Panc1 (cell line): ENCODE data around the gene INPP5E. TPM values are rescaled to one million over a fixed set of nuclear protein-coding genes. Genes with fewer than 3 reads are reported as not detected.

Experiments used
- ATAC-seq: fragments of 200-7000 bp; cut with Tn5 transposase; 2 replicates; pipeline ENCODE4 v1.9.1; 2020; ENCODE audit warnings: mild to moderate bottlenecking, moderate library complexity
- BruUV-seq: library from RNA; stranded (reverse); fragments of 400-500 nt; replicated peaks from 2 replicates; lab custom pipeline; 2021; lab: Mats Ljungman, UMichigan
- CTCF ChIA-PET: fragments of 300-600 bp; sonication (Branson Sonifier 250); formaldehyde crosslinking; loops from one replicate; lab custom pipeline; 2022; ENCODE audit warnings: antibody characterized with exemption; lab: Charles Lee
- POLR2A ChIA-PET: fragments of 300-600 bp; sonication (Branson Sonifier 250); formaldehyde crosslinking; loops from one replicate; lab custom pipeline; 2022; ENCODE audit warnings: antibody characterized with exemption; lab: Charles Lee
- DNase-seq: peaks from one replicate; pipeline ENCODE4 v3.0.0-alpha.2; 2010; ENCODE audit warnings: low read depth, low spot score
- H3K27ac ChIP-seq: 2 replicates; pipeline ENCODE4 v1.5.1; 2011; ENCODE audit warnings: mild to moderate bottlenecking, low read length, inconsistent platforms
- H3K27me3 ChIP-seq: fragments of 200-500 bp; sonication (Bioruptor generic); 2 replicates; pipeline ENCODE4 v1.6.0; 2014; ENCODE audit warnings: low read length, inconsistent platforms; ENCODE audit not compliant: control insufficient read depth, insufficient read depth
- H3K36me3 ChIP-seq: fragments of 200-500 bp; sonication (Bioruptor generic); 2 replicates; pipeline ENCODE4 v1.5.1; 2014; ENCODE audit warnings: inconsistent platforms, mild to moderate bottlenecking, low read length, moderate library complexity; ENCODE audit not compliant: control insufficient read depth, insufficient read depth
- H3K4me1 ChIP-seq: 2 replicates; pipeline ENCODE4 v1.5.1; 2011; ENCODE audit warnings: inconsistent platforms, mild to moderate bottlenecking, low read length, moderate library complexity; ENCODE audit not compliant: control insufficient read depth, insufficient read depth
- H3K4me3 ChIP-seq, 2 experiments: 2 replicates each; pipeline ENCODE4 v1.5.1; 2011 to 2012; ENCODE audit warnings: low read depth in 2 of 2, low read length in 2 of 2, mild to moderate bottlenecking in 2 of 2, inconsistent platforms in 1 of 2, moderate library complexity in 1 of 2
- H3K9me3 ChIP-seq: fragments of 200-500 bp; sonication (Bioruptor generic); 2 replicates; pipeline ENCODE4 v1.5.1; 2014; ENCODE audit warnings: low read depth, mild to moderate bottlenecking, inconsistent platforms, low read length, moderate library complexity; ENCODE audit not compliant: control insufficient read depth, insufficient read depth
- POLR2AphosphoS5 ChIP-seq: IDR thresholded peaks from 2 replicates; pipeline ENCODE4 v1.6.1; 2012; ENCODE audit warnings: mild to moderate bottlenecking, low read depth, low read length, moderate library complexity
- SIN3A ChIP-seq: IDR thresholded peaks from 2 replicates; pipeline ENCODE4 v1.6.1; 2012; ENCODE audit warnings: low read depth, mild to moderate bottlenecking, low read length, moderate library complexity, borderline replicate concordance; ENCODE audit not compliant: insufficient read depth
- TCF7L2 ChIP-seq: IDR thresholded peaks from 2 replicates; pipeline ENCODE4 v1.6.1; 2011; ENCODE audit warnings: mild to moderate bottlenecking, low read depth, low read length, inconsistent platforms
- in situ Hi-C: cut with HindIII; loops from 2 replicates; pipeline ENCODE4 v1.10.0; 2016; ENCODE audit warnings: low sequenced_read_pairs, low pct_unique_long_range_greater_than_20kb
- intact Hi-C: fragments of 100-400 bp; cut with micrococcal nuclease; formaldehyde crosslinking; loops from one replicate; pipeline ENCODE4 v1.10.0; 2022; ENCODE audit not compliant: unreplicated experiment
- total RNA-seq: library from RNA; stranded (reverse); gene quantifications from one replicate; pipeline ENCODE4 v1.2.1, GENCODE V29; 2021; ENCODE audit not compliant: unreplicated experiment
- TF ChIP-seq, protein P1 (sequence below): fragments of 450-650 bp; IDR thresholded peaks from 2 replicates; pipeline ENCODE4 v1.5.1; 2017; ENCODE audit warnings: mild to moderate bottlenecking
- TF ChIP-seq, protein P2 (sequence below), 2 experiments: IDR thresholded peaks; 2 replicates each; pipeline ENCODE4 v1.6.1; 2011 to 2012; ENCODE audit warnings: low read depth in 2 of 2, control low read depth in 1 of 2, low read length in 1 of 2, mild to moderate bottlenecking in 1 of 2, moderate library complexity in 1 of 2; ENCODE audit not compliant: insufficient read depth in 1 of 2

INPP5E gene
- total RNA-seq, 1 experiment from 2014 or later = 14.1 TPM

GRCh38 chr9:136433849-136434579 is 5.6 kb downstream of the INPP5E start:
- H3K4me1 ChIP-seq = no peaks in the 10 kb centered on the region

DNA sequence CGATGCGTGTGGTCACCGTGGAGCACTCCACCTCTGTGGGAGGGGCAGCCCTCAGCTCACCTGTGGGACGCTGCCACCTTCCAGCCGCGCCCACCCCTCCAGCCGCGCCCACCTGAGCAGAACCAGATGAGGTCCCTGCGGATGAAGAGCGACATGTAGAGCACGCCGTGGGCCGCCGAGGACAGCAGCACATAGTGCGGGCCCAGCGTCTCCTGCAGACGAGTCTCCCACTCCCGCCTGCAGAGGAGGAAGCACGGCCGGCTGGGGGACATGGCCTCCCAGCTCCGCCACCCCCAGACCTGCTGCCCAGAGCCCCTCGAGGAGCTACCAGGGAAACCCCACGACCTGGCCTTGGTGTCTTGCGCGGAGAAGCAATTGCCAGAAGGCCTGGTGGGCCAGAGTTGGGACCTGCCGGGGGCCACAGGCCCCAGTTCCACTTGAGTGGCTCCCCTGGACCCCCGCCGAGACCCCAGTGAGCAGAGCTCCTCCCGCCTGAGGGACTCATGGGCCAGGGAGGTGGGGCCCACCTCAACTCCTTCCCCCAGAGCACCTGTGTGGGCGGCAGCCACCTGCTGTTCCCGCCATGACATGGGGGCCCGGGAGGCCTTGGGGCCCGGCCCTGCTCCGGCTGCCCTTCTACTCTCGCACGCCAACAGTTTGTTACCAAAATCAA is 6.5 kb downstream of the INPP5E start:
- H3K4me3 ChIP-seq = no peak overlapping the region
- H3K36me3 ChIP-seq = no peaks in the 10 kb centered on the region
- H3K27ac ChIP-seq = no peak overlapping the region
- POLR2A ChIA-PET = no interaction called here
- no TSS peak for BruUV-seq
- CTCF ChIA-PET = no interaction called here
- no peak for TF ChIP-seq TCF7L2
- TF ChIP-seq, protein P1, sequence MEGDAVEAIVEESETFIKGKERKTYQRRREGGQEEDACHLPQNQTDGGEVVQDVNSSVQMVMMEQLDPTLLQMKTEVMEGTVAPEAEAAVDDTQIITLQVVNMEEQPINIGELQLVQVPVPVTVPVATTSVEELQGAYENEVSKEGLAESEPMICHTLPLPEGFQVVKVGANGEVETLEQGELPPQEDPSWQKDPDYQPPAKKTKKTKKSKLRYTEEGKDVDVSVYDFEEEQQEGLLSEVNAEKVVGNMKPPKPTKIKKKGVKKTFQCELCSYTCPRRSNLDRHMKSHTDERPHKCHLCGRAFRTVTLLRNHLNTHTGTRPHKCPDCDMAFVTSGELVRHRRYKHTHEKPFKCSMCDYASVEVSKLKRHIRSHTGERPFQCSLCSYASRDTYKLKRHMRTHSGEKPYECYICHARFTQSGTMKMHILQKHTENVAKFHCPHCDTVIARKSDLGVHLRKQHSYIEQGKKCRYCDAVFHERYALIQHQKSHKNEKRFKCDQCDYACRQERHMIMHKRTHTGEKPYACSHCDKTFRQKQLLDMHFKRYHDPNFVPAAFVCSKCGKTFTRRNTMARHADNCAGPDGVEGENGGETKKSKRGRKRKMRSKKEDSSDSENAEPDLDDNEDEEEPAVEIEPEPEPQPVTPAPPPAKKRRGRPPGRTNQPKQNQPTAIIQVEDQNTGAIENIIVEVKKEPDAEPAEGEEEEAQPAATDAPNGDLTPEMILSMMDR = no peak
- no peak for TF ChIP-seq SIN3A
- no peak for TF ChIP-seq POLR2AphosphoS5
- TF ChIP-seq, protein P2, sequence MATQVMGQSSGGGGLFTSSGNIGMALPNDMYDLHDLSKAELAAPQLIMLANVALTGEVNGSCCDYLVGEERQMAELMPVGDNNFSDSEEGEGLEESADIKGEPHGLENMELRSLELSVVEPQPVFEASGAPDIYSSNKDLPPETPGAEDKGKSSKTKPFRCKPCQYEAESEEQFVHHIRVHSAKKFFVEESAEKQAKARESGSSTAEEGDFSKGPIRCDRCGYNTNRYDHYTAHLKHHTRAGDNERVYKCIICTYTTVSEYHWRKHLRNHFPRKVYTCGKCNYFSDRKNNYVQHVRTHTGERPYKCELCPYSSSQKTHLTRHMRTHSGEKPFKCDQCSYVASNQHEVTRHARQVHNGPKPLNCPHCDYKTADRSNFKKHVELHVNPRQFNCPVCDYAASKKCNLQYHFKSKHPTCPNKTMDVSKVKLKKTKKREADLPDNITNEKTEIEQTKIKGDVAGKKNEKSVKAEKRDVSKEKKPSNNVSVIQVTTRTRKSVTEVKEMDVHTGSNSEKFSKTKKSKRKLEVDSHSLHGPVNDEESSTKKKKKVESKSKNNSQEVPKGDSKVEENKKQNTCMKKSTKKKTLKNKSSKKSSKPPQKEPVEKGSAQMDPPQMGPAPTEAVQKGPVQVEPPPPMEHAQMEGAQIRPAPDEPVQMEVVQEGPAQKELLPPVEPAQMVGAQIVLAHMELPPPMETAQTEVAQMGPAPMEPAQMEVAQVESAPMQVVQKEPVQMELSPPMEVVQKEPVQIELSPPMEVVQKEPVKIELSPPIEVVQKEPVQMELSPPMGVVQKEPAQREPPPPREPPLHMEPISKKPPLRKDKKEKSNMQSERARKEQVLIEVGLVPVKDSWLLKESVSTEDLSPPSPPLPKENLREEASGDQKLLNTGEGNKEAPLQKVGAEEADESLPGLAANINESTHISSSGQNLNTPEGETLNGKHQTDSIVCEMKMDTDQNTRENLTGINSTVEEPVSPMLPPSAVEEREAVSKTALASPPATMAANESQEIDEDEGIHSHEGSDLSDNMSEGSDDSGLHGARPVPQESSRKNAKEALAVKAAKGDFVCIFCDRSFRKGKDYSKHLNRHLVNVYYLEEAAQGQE (IDR thresholded peaks at IDR 0.05; ENCODE audit: insufficient read depth in 1 of 2, low read depth in 2 of 2, low read length in 1 of 2) = no peak
- ATAC-seq = no peak
- H3K9me3 ChIP-seq = no peaks in the 10 kb centered on the region
- no peaks in the 10 kb centered on the region for H3K4me1 ChIP-seq
- in situ Hi-C loops (no loop called here), intact Hi-C loops (no loop called here)
- H3K27me3 ChIP-seq = no peaks in the 10 kb centered on the region
- DNase-seq = no peak

More at GRCh38 chr9:136433849-136434579, 5.6 kb downstream of the INPP5E start:
- Histone ChIP-seq H3K4me3 (no peak overlapping the region), H3K9me3 (no peaks in the 10 kb centered on the region), H3K27ac (no peak overlapping the region), H3K36me3 (no peaks in the 10 kb centered on the region), H3K27me3 (no peaks in the 10 kb centered on the region)
- in situ Hi-C loops (no loop called here), intact Hi-C loops (no loop called here)
- CTCF ChIA-PET = no interaction called here
- DNase-seq = no peak
- POLR2A ChIA-PET = no interaction called here
- no TSS peak for BruUV-seq
- no peak for ATAC-seq
- TF ChIP-seq, protein P1 = no peak
- TF ChIP-seq TCF7L2 = no peak
- no peak for TF ChIP-seq POLR2AphosphoS5
- TF ChIP-seq, protein P2 (IDR thresholded peaks at IDR 0.05; ENCODE audit: insufficient read depth in 1 of 2, low read depth in 2 of 2, low read length in 1 of 2) = no peak
- TF ChIP-seq SIN3A = no peak
